D721Med (cell line): ENCODE measurements around the gene DUS3L.

Experiments used
- DNase-seq: peaks from one replicate; pipeline ENCODE4 v3.0.0; 2011; ENCODE audit warnings: low spot score; ENCODE audit not compliant: insufficient read length
- FAIRE-seq: peaks from 2 replicates; lab custom pipeline; 2011; peaks lifted over from hg19 to GRCh38; lab: Jason Lieb, UNC
- TF ChIP-seq, protein P1 (sequence below): IDR thresholded peaks from 2 replicates; pipeline ENCODE4 v1.5.1; 2012; ENCODE audit warnings: mild to moderate bottlenecking, control low read depth; ENCODE audit not compliant: insufficient read depth; ENCODE audit errors: missing control alignments

The DUS3L gene

GRCh38 chr19:5775668-5776309 lies 15.2 kb downstream of the DUS3L start:
- TF ChIP-seq, protein P1, sequence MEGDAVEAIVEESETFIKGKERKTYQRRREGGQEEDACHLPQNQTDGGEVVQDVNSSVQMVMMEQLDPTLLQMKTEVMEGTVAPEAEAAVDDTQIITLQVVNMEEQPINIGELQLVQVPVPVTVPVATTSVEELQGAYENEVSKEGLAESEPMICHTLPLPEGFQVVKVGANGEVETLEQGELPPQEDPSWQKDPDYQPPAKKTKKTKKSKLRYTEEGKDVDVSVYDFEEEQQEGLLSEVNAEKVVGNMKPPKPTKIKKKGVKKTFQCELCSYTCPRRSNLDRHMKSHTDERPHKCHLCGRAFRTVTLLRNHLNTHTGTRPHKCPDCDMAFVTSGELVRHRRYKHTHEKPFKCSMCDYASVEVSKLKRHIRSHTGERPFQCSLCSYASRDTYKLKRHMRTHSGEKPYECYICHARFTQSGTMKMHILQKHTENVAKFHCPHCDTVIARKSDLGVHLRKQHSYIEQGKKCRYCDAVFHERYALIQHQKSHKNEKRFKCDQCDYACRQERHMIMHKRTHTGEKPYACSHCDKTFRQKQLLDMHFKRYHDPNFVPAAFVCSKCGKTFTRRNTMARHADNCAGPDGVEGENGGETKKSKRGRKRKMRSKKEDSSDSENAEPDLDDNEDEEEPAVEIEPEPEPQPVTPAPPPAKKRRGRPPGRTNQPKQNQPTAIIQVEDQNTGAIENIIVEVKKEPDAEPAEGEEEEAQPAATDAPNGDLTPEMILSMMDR: no peak
- no peak for FAIRE-seq
- DNase-seq: no peak

DNA sequence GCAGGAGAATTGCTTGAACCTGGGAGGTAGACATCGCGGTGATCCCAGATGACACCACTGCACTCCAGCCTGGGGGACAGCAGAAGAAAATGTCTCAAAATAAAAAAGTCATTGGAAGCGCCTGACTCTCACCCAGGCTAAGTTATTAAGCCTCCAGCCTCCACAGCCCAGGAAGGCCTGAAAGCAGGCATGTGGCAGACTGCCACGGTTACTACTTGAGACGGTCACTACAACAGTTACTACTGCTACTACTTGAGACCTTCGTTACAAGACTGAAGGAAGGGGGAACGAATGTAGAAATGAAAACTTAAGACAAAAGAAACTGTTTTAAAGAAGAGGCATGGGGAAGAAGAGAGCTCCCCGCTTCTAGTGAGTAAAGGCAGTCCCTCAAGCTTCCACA lies 16.0 kb downstream of the DUS3L start:
- FAIRE-seq (no peak), DNase-seq (no peak)
- TF ChIP-seq, protein P1: no peak

GRCh38 chr19:5773276-5773675 lies 17.7 kb downstream of the DUS3L start:
- TF ChIP-seq, protein P1: no peak
- no peak for FAIRE-seq

GRCh38 chr19:5772416-5772815 lies 18.5 kb downstream of the DUS3L start:
- FAIRE-seq (no peak), DNase-seq (no peak)
- TF ChIP-seq, protein P1: no peak

More at GRCh38 chr19:5773276-5773675, 17.7 kb downstream of the DUS3L start:
- DNase-seq: no peak

DNA sequence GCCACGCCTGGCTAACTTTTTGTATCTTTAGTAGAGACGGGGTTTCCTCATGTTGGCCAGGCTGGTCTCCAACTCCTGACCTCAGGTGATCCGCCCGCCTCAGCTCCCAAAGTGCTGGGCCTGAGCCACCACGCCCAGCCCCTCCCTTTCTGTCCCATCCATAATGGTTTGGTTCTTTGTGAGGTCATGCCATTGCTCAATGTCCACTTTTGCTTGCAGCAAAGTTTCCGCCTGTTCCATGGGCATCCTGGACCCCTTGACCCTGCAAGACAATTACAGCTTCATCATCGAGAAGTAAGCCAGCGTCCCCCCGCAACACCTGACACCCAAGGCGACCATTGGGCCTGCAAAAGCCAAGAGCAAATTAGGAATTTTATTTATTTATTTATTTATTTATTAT lies 23.0 kb downstream of the DUS3L start:
- no peak for DNase-seq
- TF ChIP-seq, protein P1: no peak
- FAIRE-seq: no peak

- no peak for FAIRE-seq
- DNase-seq: no peak
- TF ChIP-seq, protein P1: no peak
These were observed 25.7 kb downstream of the DUS3L start for GRCh38 chr19:5765220-5765619.

DNA sequence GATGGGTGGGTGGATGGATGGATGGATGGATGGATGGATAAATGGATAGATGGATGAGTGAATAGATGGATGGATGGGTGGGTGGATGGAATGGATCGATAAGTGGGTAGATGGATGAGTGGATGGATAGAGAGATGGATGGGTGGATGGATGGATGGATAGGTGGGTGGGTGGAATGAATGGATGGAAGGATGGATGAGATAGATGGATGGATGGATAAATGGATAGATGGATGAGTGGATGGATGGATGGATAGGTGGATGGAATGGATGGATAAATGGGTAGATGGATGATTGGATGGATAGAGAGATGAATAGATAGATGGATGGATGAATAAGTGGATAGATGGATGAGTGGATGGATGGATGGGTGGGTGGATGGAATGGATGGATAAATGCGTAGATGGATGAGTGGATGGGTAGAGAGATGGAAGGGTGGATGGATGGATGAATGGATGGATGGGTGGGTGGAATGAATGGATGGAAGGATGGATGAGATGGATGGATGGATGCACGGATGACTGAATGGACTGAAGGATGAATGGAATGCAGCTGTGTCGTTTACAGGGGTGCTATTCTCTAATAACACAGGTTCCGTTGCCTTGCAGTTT lies 28.2 kb downstream of the DUS3L start:
- no peak for FAIRE-seq
- no peak for DNase-seq
- TF ChIP-seq, protein P1: no peak
